Measurements from ENCODE around the gene CGRRF1.

CGRRF1 gene

GRCh38 chr14:54547583-54547982, 37.9 kb downstream of the CGRRF1 start:
- H4K20me1 ChIP-seq (ENCODE audit: insufficient read depth, low read length, poor library complexity, severe bottlenecking), result no peaks in the 10 kb centered on the region
- TF ChIP-seq EZH2phosphoT487 (IDR thresholded peaks at IDR 0.05; ENCODE audit: borderline replicate concordance) (no peak), CTCF (conservative IDR thresholded peaks at IDR 0.05; ENCODE audit: low read length) (no peak)
- no peak overlapping the region for H3K9ac ChIP-seq (ENCODE audit: low read depth, low read length, poor library complexity, severe bottlenecking)
- H3K79me2 ChIP-seq (ENCODE audit: insufficient read depth, low read length), result no peaks in the 10 kb centered on the region
- no peaks in the 10 kb centered on the region for H3K27me3 ChIP-seq (ENCODE audit: insufficient read depth, low read length, poor library complexity, severe bottlenecking)
- no peak overlapping the region for H2AFZ ChIP-seq (ENCODE audit: low read length)
- no peaks in the 10 kb centered on the region for H3K9me3 ChIP-seq (ENCODE audit: insufficient read depth, low read depth, low read length)
- no peaks in the 10 kb centered on the region for H3K9me2 ChIP-seq (replicated peaks; ENCODE audit: low read depth, low read length)
- no peaks in the 10 kb centered on the region for H3K4me1 ChIP-seq (ENCODE audit: insufficient read depth, low read length, poor library complexity, severe bottlenecking)
- H3F3A ChIP-seq (ENCODE audit: low read depth), result no peaks in the 10 kb centered on the region
- H3K4me2 ChIP-seq (ENCODE audit: low read depth, low read length, poor library complexity, severe bottlenecking), result no peak overlapping the region
- H3K36me3 ChIP-seq (ENCODE audit: insufficient read depth, low read length), result no peaks in the 10 kb centered on the region
- no peak overlapping the region for H3K4me3 ChIP-seq (ENCODE audit: low read length, poor library complexity, severe bottlenecking)

GRCh38 chr14:54548491-54548890, 38.8 kb downstream of the CGRRF1 start:
- Histone ChIP-seq H3K4me2 (ENCODE audit: low read depth, low read length, poor library complexity, severe bottlenecking) (no peak overlapping the region), H4K20me1 (ENCODE audit: insufficient read depth, low read length, poor library complexity, severe bottlenecking) (no peaks in the 10 kb centered on the region), H3K9ac (ENCODE audit: low read depth, low read length, poor library complexity, severe bottlenecking) (no peak overlapping the region), H3F3A (ENCODE audit: low read depth) (no peaks in the 10 kb centered on the region), H3K4me1 (ENCODE audit: insufficient read depth, low read length, poor library complexity, severe bottlenecking) (no peaks in the 10 kb centered on the region), H2AFZ (ENCODE audit: low read length) (no peak overlapping the region), H3K9me3 (ENCODE audit: insufficient read depth, low read depth, low read length) (no peaks in the 10 kb centered on the region), H3K9me2 (replicated peaks; ENCODE audit: low read depth, low read length) (no peaks in the 10 kb centered on the region), H3K79me2 (ENCODE audit: insufficient read depth, low read length) (no peaks in the 10 kb centered on the region), H3K4me3 (ENCODE audit: low read length, poor library complexity, severe bottlenecking) (no peak overlapping the region), H3K36me3 (ENCODE audit: insufficient read depth, low read length) (no peaks in the 10 kb centered on the region), H3K27me3 (ENCODE audit: insufficient read depth, low read length, poor library complexity, severe bottlenecking) (no peaks in the 10 kb centered on the region)
- no peak for TF ChIP-seq EZH2phosphoT487 (IDR thresholded peaks at IDR 0.05; ENCODE audit: borderline replicate concordance)
- TF ChIP-seq CTCF (conservative IDR thresholded peaks at IDR 0.05; ENCODE audit: low read length), result no peak

GRCh38 chr14:54549862-54550261, 40.2 kb downstream of the CGRRF1 start:
- Histone ChIP-seq H4K20me1 (ENCODE audit: insufficient read depth, low read length, poor library complexity, severe bottlenecking) (no peaks in the 10 kb centered on the region), H2AFZ (ENCODE audit: low read length) (no peak overlapping the region), H3K36me3 (ENCODE audit: insufficient read depth, low read length) (no peaks in the 10 kb centered on the region), H3K4me3 (ENCODE audit: low read length, poor library complexity, severe bottlenecking) (no peak overlapping the region), H3K4me1 (ENCODE audit: insufficient read depth, low read length, poor library complexity, severe bottlenecking) (no peaks in the 10 kb centered on the region), H3K27me3 (ENCODE audit: insufficient read depth, low read length, poor library complexity, severe bottlenecking) (no peaks in the 10 kb centered on the region), H3K4me2 (ENCODE audit: low read depth, low read length, poor library complexity, severe bottlenecking) (no peak overlapping the region), H3K9ac (ENCODE audit: low read depth, low read length, poor library complexity, severe bottlenecking) (no peak overlapping the region), H3K9me2 (replicated peaks; ENCODE audit: low read depth, low read length) (no peaks in the 10 kb centered on the region), H3F3A (ENCODE audit: low read depth) (no peaks in the 10 kb centered on the region), H3K79me2 (ENCODE audit: insufficient read depth, low read length) (no peaks in the 10 kb centered on the region), H3K9me3 (ENCODE audit: insufficient read depth, low read depth, low read length) (no peaks in the 10 kb centered on the region)
- TF ChIP-seq EZH2phosphoT487 (IDR thresholded peaks at IDR 0.05; ENCODE audit: borderline replicate concordance), result no peak
- TF ChIP-seq CTCF (conservative IDR thresholded peaks at IDR 0.05; ENCODE audit: low read length), result no peak

All from Loucy (cell line).